ENCODE data around the gene RRP36.
"Not testable (repeated sequence)": the region's sequence is repeated elsewhere in the genome, so short reads cannot be mapped to it uniquely, and the experiment has no call there.

RRP36 gene

DNA sequence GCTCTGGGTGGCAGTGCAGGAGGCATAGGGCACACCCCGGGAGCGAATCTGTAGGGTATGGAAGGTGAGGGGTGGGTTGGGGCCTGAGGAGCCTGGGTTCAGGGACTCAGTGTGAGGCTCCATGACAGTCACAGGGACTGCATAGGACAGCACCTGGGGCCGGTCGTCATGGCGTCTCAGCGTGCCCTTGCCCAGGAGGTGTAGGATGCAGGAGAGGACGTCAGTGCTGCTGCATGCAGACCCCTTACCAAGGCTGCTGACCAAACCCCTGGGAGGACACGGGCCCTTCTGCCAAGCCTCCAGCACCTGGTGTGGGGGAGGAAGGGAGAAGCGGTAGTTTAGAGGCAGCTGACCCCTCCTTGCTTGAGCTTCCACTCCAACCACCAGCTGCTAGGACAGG, 16.3 kb downstream of the RRP36 start:
- no peak for DNase-seq (ENCODE audit: low spot score)

DNA sequence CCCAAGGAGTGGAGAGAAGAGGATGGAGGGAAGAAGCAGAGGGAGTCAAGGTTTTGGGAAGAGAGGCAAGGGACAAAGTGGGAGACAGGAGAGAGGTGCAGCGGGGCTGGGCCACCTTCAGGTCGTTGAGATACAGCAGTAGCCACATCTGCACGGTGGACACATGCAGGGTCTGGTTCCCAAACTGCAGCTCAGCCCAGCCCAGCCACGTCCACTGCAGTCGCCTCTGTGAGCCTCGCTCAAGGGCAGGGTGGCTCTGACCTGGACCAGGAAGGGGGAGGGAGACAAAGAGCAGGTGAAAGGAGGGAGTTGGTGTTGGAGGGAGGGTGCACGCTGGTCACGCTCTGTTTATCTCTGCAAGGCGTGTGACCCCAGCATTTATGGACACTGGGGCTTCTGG, 17.3 kb downstream of the RRP36 start:
- DNase-seq (ENCODE audit: low spot score) = no peak

DNA sequence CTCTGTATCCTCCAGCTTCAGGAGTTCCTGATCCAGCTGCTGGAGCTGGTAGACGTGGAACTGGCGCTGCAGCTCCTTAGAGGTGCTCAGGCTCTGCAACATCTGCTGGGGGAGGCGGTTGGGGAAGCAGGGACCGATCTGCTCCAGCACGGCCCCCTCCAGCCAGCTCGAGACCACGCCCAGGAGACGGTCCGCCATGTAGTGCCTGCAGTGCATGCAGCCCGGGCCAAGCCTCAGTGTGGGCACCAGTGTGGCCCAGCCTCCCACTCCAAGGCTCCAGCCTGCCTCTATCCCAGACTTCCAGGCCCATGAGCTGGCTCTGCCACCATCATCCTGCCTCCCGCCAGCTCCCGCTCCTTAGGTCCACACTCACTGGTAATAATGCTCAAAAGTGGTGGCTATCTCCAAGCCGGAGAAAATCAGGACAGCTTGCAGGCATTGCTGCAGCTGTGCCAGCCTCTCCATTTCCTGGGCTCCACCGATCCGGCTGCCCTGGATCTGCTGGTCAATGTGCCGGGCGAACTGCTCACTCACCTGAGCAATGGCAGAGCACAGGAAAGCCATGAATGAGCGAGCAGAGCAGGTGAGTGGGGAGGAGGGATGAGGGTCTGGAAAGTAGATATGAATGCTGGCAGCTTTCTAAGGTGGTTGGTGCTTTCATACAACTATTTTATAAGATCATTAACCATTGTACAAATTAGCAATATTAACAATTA, 19.3 kb downstream of the RRP36 start:
- no peak for DNase-seq (ENCODE audit: low spot score)

DNA sequence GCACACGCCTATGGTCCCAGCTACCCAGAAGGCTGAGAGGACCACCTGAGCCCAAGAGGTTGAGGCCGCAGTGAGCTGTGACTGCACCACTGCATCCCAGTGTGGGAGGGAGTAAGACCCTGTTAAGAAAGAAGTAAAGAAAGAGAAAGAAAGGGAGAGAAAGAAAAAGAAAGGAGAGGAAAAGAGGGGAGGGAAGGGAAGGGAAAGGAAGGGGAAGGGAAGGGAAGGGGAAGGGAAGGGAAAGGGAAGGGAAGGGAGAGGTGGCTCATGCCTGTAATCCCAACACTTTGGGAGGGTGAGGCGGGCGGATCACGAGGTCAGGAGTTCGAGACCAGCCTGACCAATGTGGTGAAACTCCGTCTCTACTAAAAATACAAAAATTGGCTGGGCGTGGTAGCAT, 20.1 kb downstream of the RRP36 start:
- DNase-seq (ENCODE audit: low spot score) = not testable (repeated sequence)

- no peak for DNase-seq (ENCODE audit: low spot score)
These were observed 21.9 kb downstream of the RRP36 start for GRCh38 chr6:43043310-43043709.

- no peak for DNase-seq (ENCODE audit: low spot score)
These were observed 24.0 kb downstream of the RRP36 start for GRCh38 chr6:43045371-43045930.

- DNase-seq (ENCODE audit: low spot score) = no peak
These were observed 26.6 kb downstream of the RRP36 start for GRCh38 chr6:43047998-43048397.

DNA sequence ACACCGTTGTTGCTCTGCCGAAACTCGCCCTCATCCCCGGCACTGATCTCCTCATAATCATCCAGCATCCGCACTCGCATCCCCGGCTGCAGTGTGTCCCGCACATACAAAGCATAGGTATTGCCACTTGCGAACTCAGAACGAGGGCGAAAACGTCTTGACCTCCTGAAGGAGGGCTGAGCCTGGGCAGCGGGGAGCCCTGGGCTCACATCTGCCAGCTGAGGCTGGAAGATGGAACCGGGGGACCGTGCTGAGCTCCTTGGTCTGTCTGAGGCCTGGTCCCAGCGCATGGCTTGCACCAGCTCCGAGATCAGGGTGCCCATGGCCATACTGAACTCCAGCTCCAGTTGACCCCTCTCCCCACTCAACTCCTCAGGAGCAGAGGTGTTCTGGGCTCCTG, 29.6 kb downstream of the RRP36 start:
- DNase-seq (ENCODE audit: low spot score) = no peak

GRCh38 chr6:43052225-43052841, 30.9 kb downstream of the RRP36 start:
- DNase-seq (ENCODE audit: low spot score) = no peak

DNA sequence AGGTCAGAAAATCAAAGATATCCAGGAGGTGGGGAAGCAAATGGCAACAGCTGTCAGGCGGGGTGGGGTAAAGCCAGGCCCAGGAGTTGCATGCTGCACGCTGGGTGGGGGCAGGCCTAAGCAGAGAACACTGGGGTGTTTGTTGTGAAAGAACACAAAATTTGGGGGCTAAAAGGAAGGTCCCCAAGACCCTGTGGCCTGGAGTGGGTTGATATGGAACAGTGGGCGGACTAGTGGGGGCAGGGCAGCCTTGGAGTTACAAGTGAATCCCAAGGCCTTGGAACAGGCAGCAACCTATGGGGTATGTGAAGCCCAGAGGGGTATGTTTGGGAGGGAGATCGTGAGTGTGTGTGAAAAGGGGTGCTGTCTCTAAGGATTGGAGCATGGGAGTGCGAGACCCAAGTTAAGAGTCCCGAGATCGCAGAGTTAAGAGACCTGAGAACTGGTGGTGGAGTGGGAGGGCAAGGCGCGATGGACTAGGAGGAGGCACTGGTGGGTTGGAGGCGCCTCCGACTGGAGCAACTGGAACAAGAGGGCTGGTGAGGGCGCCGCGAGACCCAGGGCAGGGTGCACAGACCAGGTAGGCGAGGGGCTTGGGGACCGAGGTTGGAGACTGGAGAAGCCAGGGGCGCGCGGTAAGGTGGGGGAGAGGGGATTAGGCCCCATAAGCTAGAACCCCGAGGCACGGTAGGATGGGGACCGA, 31.6 kb downstream of the RRP36 start:
- peak; percentile 20 for DNase-seq (ENCODE audit: low spot score)

- peak; percentile 93 for DNase-seq (ENCODE audit: low spot score)
These were observed 32.3 kb downstream of the RRP36 start, which contains the start of gene CUL7 for GRCh38 chr6:43053545-43054205. CUL7 (minus strand) TSS chr6:43053851; CDS start chr6:43052788, 1,063 bp downstream.

DNA sequence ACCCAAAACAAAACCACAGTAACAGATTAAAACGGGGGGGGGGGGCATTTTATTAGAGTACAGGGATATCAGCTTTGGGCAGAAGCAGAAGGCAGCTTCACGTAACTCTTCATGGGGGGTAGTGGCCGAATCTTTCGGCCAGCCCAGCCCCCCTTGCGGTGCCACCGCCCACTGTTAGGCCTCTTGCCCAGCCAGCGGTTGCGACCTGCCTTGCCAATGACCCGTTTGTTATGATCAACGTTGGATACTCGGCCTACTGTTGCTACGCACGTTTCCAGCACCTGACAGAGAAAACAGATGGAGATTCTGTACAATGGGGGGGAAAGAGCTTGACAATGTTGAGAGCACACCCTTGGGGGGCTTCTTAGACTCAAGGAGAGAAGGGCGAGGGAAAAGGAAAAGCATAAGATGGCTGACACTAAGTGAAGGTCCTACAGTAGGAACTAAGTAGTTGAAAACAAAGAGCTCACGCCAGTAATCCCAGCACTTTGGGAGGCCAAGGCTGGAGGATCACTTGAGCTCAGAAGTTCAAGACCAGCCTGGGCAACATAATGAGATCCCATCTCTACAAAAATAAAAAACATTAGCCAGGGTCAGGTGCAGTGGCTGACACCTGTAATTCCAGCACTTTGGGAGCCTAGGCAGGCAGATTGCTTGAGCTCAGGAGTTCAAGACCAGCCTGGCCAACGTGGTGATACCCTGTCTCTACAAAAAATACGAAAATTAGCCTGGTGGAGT, 33.0 kb downstream of the RRP36 start:
- DNase-seq (ENCODE audit: low spot score) = no peak

- no peak for DNase-seq (ENCODE audit: low spot score)
These were observed 34.5 kb downstream of the RRP36 start for GRCh38 chr6:43055966-43056365.

GRCh38 chr6:43058531-43058930, 37.1 kb downstream of the RRP36 start:
- no peak for DNase-seq (ENCODE audit: low spot score)

DNA sequence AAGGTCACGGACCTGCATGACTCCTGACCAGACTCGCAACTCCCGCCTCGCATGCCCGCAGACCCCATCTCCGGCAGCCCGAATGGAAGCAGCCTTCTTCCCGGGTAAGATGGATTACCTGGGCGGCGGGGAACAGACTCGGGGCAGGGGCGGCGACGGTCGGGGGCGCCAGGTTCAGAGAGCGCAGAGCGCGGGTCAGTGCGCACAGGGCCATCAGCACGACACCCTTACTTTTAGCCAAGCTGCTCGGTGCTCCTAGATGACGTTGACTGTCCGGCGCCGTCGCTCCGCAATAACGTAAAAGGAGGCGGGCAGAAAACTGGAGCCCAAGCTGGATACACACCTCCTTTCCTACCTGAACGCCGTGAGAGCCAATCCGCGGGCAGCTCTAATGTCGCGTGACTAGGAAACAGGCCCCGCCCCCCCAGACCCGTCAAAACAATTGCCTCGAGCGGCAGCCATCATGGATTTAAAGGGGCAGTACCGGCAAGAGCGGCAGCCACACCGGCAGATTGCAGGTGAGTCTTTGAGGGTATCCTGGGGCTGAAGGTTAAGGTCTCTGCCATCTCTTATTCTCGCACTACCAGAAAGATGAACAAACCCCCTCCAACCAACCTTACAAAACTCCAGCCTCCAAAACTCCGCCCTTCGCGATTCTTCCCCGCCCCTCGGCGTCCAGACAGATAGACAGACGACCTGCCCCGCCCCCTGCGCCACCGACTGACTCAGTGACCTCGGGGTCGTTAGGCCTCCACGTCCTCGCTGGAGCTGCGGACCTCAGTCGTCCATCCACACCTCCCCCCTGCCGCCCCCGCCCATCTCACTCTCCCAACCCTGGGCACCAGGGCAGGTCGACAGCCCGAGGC, 38.0 kb downstream of the RRP36 start, which contains the start of the genes KLC4 and MRPL2:
KLC4 (plus strand) TSS at position 464 of the 866 bp plus-strand sequence. CDS start 1,705 bp downstream, outside the sequence.
MRPL2 (minus strand) TSS at position 267 of the 866 bp plus-strand sequence; CDS start at position 214, 53 bp downstream.
- DNase-seq (ENCODE audit: low spot score) = peak; percentile 97

GRCh38 chr6:43060034-43060754, 38.8 kb downstream of the RRP36 start:
- DNase-seq (ENCODE audit: low spot score) = peak; percentile 80

DNA sequence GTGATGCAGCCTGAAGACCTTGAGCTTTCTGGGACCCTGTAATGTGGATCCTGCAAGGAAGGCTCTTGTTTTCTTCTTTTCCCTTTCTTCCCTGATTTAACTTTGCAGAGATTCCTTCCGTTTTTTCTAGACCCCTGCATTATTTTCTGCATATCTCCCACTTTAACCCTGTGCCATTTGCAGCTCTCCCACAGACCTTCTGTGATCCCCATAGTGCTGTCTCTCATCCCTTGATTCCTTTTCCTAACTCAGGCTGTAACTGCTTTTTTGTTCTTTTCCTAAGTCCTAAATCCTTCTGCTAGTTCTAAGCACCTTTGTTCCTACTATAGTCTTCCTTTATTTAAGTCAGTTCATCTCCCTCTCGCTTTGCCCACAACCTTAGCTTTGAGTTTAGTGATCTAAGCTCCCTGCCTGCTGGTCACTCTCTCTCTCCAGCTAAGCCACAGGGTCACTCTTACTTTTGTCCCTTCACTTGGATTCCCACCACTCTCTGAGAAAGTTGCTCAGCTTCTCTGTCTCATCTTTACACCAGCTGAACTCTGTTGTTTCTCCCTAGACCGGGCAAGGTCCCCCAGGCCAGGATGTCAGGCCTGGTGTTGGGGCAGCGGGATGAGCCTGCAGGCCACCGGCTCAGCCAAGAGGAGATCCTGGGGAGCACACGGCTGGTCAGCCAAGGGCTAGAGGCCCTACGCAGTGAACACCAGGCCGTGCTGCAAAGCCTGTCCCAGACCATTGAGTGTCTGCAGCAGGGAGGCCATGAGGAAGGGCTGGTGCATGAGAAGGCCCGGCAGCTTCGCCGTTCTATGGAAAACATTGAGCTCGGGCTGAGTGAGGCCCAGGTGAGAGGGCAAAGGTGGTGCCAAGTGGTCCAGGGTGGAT, 39.6 kb downstream of the RRP36 start:
- no peak for DNase-seq (ENCODE audit: low spot score)

- DNase-seq (ENCODE audit: low spot score) = no peak
These were observed 40.4 kb downstream of the RRP36 start for GRCh38 chr6:43061861-43062260.

DNA sequence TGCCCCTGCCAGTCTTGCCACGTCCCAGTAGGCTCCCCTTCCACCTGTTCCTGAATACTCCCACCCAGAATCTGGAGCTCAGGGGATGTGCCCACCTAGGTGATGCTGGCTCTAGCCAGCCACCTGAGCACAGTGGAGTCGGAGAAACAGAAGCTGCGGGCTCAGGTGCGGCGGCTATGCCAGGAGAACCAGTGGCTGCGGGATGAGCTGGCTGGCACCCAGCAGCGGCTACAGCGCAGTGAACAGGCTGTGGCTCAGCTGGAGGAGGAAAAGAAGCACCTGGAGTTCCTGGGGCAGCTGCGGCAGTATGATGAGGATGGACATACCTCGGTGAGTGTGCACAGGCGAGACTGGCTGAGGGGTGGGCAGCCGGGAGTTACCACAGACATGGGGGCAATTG, 41.4 kb downstream of the RRP36 start:
- DNase-seq (ENCODE audit: low spot score) = no peak
